Posterior vena cava (tissue), 2 donors: ENCODE data around the gene PTMA. TPM values are rescaled to one million over a fixed set of nuclear protein-coding genes. Genes with fewer than 3 reads are reported as not detected.
"Not testable (repeated sequence)": the region's sequence is repeated elsewhere in the genome, so short reads cannot be mapped to it uniquely, and the experiment has no call there.

ENCODE experiments used
- DNase-seq: peaks from one replicate; pipeline ENCODE4 v3.0.0-alpha.2; 2020; ENCODE audit warnings: low spot score
- intact Hi-C, 2 donors: fragments of 100-400 bp; cut with DNase I; formaldehyde crosslinking; loops; one replicate each; pipeline versions ENCODE4 v1.14.1 to v1.14.2; 2022 to 2023
- total RNA-seq, 2 donors: library from RNA; stranded (reverse); fragmentation: NEBNext Ultra II Directional; extraction: Animal tissue kit (Norgen Biotek cat#: 25700); gene quantifications; one replicate each; pipeline ENCODE4 v1.2.1, GENCODE V29; 2021
- donor health status: DM: yes; HTN: yes; CAD: no.
- donor health status: DM: yes; HTN: yes; CAD: no.

Gene PTMA
- total RNA-seq, 2 donors from 2014 or later = 772 to 863 TPM

- intact Hi-C loops = no loop called here
- DNase-seq = no peak
Measured at GRCh38 chr2:231743376-231744116, 35.2 kb downstream of the PTMA start.

GRCh38 chr2:231745303-231746038, 37.1 kb downstream of the PTMA start:
- intact Hi-C loops = no loop called here

GRCh38 chr2:231748153-231748896, 40.0 kb downstream of the PTMA start:
- DNase-seq, intact Hi-C loops: not testable (repeated sequence)

More at GRCh38 chr2:231745303-231746038, 37.1 kb downstream of the PTMA start:
- no peak for DNase-seq

GRCh38 chr2:231749016-231749415, 40.7 kb downstream of the PTMA start:
- intact Hi-C loops, DNase-seq: not testable (repeated sequence)

- DNase-seq = no peak
- intact Hi-C loops = no loop called here
Measured at GRCh38 chr2:231751042-231751815, 42.9 kb downstream of the PTMA start.

- no peak for DNase-seq
- intact Hi-C loops = no loop called here
Measured at GRCh38 chr2:231752061-231752460, 43.7 kb downstream of the PTMA start.

GRCh38 chr2:231761735-231762134, 53.4 kb downstream of the PTMA start:
- DNase-seq = no peak
- intact Hi-C loops = no loop called here

Other genes starting within 250 kb of the PTMA start
- gene NCL, start 244.0 kb upstream of the PTMA start, total RNA-seq = 100 to 1,000 TPM; 341 to 448 TPM
- 1 to 10 TPM; 5.3 to 7.4 TPM for gene NMUR1, start 178.1 kb upstream of the PTMA start, total RNA-seq
- gene TEX44, start 115.7 kb upstream of the PTMA start, total RNA-seq = not detected
- 10 to 100 TPM; 21.4 to 22.0 TPM for gene PDE6D, start 72.8 kb downstream of the PTMA start, total RNA-seq
- 10 to 100 TPM; 20.6 to 24.6 TPM for gene COPS7B, start 77.9 kb downstream of the PTMA start, total RNA-seq
- 1 to 10 TPM in 1 of 2 donors, under 1 TPM in 1; 0.93 to 9.2 TPM for gene NPPC, start 217.9 kb downstream of the PTMA start, total RNA-seq